GM03348 (cell line): ENCODE measurements around the gene EPX.

Experiments used
- DNase-seq: peaks from one replicate; pipeline ENCODE4 v3.0.0; 2012; ENCODE audit warnings: low spot score

EPX gene

DNA sequence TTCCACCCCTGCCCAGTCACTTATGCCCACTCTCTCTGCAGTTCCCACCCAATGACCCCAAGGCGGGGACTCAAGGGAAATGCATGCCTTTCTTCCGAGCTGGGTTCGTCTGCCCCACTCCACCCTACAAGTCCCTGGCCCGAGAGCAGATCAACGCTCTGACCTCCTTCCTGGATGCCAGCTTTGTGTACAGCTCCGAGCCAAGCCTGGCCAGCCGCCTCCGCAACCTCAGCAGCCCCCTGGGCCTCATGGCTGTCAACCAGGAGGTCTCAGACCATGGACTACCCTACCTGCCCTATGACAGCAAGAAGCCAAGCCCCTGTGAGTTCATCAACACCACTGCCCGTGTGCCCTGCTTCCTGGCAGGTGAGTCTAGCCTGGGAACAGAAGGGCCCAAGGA, 59.6 kb downstream of the EPX start:
- no peak for DNase-seq

- DNase-seq, result no peak
Observed at GRCh38 chr17:58253082-58253481, 60.6 kb downstream of the EPX start.
